HepG2 (cell line): ENCODE results near the gene HOXB4.

ENCODE experiments used
- ADNP ChIP-seq: sonication (generic); formaldehyde crosslinking; IDR thresholded peaks from 2 replicates; pipeline ENCODE4 v1.4.0; 2020; ENCODE audit warnings: missing genetic modification reagents
- EZH2 ChIP-seq: conservative IDR thresholded peaks from 2 replicates; pipeline ENCODE4 v1.6.1; 2012; ENCODE audit warnings: mild to moderate bottlenecking, low read depth, low read length, moderate library complexity
- TF ChIP-seq, protein P1 (sequence below): sonication (generic); formaldehyde crosslinking; IDR thresholded peaks from 2 replicates; pipeline ENCODE4 v1.4.0; 2020; ENCODE audit warnings: mild to moderate bottlenecking, missing genetic modification reagents
- TF ChIP-seq, protein P2 (sequence below): sonication (generic); formaldehyde crosslinking; IDR thresholded peaks from 2 replicates; pipeline ENCODE4 v1.5.0; 2020; ENCODE audit warnings: mild to moderate bottlenecking, missing genetic modification reagents, moderate library complexity

GRCh38 chr17:48582750-48583069, 4.6 kb upstream of the HOXB4 start:
- TF ChIP-seq, protein P1, sequence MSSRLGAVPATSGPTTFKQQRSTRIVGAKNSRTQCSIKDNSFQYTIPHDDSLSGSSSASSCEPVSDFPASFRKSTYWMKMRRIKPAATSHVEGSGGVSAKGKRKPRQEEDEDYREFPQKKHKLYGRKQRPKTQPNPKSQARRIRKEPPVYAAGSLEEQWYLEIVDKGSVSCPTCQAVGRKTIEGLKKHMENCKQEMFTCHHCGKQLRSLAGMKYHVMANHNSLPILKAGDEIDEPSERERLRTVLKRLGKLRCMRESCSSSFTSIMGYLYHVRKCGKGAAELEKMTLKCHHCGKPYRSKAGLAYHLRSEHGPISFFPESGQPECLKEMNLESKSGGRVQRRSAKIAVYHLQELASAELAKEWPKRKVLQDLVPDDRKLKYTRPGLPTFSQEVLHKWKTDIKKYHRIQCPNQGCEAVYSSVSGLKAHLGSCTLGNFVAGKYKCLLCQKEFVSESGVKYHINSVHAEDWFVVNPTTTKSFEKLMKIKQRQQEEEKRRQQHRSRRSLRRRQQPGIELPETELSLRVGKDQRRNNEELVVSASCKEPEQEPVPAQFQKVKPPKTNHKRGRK (CRISPR knock-in tag), result no peak
- TF ChIP-seq ADNP (CRISPR knock-in tag) (no peak), EZH2 (no peak)
- TF ChIP-seq, protein P2, sequence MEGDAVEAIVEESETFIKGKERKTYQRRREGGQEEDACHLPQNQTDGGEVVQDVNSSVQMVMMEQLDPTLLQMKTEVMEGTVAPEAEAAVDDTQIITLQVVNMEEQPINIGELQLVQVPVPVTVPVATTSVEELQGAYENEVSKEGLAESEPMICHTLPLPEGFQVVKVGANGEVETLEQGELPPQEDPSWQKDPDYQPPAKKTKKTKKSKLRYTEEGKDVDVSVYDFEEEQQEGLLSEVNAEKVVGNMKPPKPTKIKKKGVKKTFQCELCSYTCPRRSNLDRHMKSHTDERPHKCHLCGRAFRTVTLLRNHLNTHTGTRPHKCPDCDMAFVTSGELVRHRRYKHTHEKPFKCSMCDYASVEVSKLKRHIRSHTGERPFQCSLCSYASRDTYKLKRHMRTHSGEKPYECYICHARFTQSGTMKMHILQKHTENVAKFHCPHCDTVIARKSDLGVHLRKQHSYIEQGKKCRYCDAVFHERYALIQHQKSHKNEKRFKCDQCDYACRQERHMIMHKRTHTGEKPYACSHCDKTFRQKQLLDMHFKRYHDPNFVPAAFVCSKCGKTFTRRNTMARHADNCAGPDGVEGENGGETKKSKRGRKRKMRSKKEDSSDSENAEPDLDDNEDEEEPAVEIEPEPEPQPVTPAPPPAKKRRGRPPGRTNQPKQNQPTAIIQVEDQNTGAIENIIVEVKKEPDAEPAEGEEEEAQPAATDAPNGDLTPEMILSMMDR, result no peak
